A673 (cell line): Measurements from ENCODE around the gene AGAP1. TPM values are rescaled to one million over a fixed set of nuclear protein-coding genes. Genes with fewer than 3 reads are reported as not detected.

Experiments used
- BruUV-seq: library from RNA; stranded (reverse); fragments of 400-500 nt; replicated peaks from 2 replicates; lab custom pipeline; 2021; lab: Mats Ljungman, UMichigan
- CTCF ChIA-PET: fragments of 300-600 bp; sonication (Branson Sonifier 250); formaldehyde crosslinking; loops from one replicate; lab custom pipeline; 2022; ENCODE audit warnings: antibody characterized with exemption; lab: Charles Lee
- POLR2A ChIA-PET: fragments of 300-600 bp; sonication (Branson Sonifier 250); formaldehyde crosslinking; loops from one replicate; lab custom pipeline; 2022; ENCODE audit warnings: antibody characterized with exemption; ENCODE audit not compliant: low non-redundant PET; lab: Charles Lee
- DNase-seq: peaks from one replicate; pipeline ENCODE4 v3.0.0-alpha.2; 2015; ENCODE audit warnings: low spot score
- H3K27ac ChIP-seq: fragments of 200-600 bp; sonication (generic); 2 replicates; pipeline ENCODE4 v1.5.1; 2016; ENCODE audit warnings: mixed run types, low read depth, mild to moderate bottlenecking, mixed read lengths, antibody characterized with exemption, low read length; ENCODE audit not compliant: poor library complexity, severe bottlenecking
- H3K27me3 ChIP-seq: fragments of 200-600 bp; sonication (generic); replicated peaks from 2 replicates; pipeline ENCODE4 v1.6.1; 2017; ENCODE audit warnings: mixed run types, low read depth, mild to moderate bottlenecking, mixed read lengths, antibody characterized with exemption, low read length; ENCODE audit not compliant: insufficient read depth, poor library complexity
- H3K36me3 ChIP-seq: fragments of 200-600 bp; sonication (generic); 2 replicates; pipeline ENCODE4 v1.6.1; 2016; ENCODE audit warnings: mixed run types, mild to moderate bottlenecking, mixed read lengths, antibody characterized with exemption, low read length; ENCODE audit not compliant: insufficient read depth, poor library complexity, severe bottlenecking
- H3K4me1 ChIP-seq: fragments of 200-600 bp; sonication (generic); 2 replicates; pipeline ENCODE4 v1.6.1; 2017; ENCODE audit warnings: mixed run types, mild to moderate bottlenecking, mixed read lengths, antibody characterized with exemption, low read length; ENCODE audit not compliant: insufficient read depth, poor library complexity, severe bottlenecking
- H3K4me3 ChIP-seq: fragments of 200-600 bp; sonication (generic); 2 replicates; pipeline ENCODE4 v1.5.1; 2016; ENCODE audit warnings: low read depth, mixed run types, mild to moderate bottlenecking, mixed read lengths, low read length; ENCODE audit not compliant: poor library complexity, severe bottlenecking
- H3K9me3 ChIP-seq: fragments of 200-600 bp; sonication (generic); 2 replicates; pipeline ENCODE4 v1.6.1; 2016; ENCODE audit warnings: mixed run types, low read depth, mild to moderate bottlenecking, mixed read lengths, antibody characterized with exemption, low read length; ENCODE audit not compliant: poor library complexity, severe bottlenecking
- EZH2 ChIP-seq: fragments of 200-600 bp; sonication (generic); IDR thresholded peaks from 2 replicates; pipeline ENCODE4 v1.6.1; 2017; ENCODE audit warnings: borderline replicate concordance, low read depth, mild to moderate bottlenecking, mixed read lengths, antibody characterized with exemption, low read length; ENCODE audit not compliant: poor library complexity, severe bottlenecking
- intact Hi-C: fragments of 100-400 bp; cut with micrococcal nuclease; formaldehyde crosslinking; loops from one replicate; pipeline ENCODE4 v1.10.0; 2022; ENCODE audit not compliant: unreplicated experiment
- total RNA-seq: library from RNA; stranded (reverse); gene quantifications from 2 replicates; pipeline ENCODE4 v1.2.3, GENCODE V29; 2021
- TF ChIP-seq, protein P1 (sequence below): fragments of 300-800, 200-600 bp; sonication (generic); conservative IDR thresholded peaks from 2 replicates; pipeline ENCODE4 v1.5.1; 2017; ENCODE audit warnings: low read depth, mild to moderate bottlenecking, antibody characterized with exemption, low read length, moderate library complexity, mixed read lengths

The AGAP1 gene
- total RNA-seq, 1 experiment from 2014 or later: 25.3 TPM

DNA sequence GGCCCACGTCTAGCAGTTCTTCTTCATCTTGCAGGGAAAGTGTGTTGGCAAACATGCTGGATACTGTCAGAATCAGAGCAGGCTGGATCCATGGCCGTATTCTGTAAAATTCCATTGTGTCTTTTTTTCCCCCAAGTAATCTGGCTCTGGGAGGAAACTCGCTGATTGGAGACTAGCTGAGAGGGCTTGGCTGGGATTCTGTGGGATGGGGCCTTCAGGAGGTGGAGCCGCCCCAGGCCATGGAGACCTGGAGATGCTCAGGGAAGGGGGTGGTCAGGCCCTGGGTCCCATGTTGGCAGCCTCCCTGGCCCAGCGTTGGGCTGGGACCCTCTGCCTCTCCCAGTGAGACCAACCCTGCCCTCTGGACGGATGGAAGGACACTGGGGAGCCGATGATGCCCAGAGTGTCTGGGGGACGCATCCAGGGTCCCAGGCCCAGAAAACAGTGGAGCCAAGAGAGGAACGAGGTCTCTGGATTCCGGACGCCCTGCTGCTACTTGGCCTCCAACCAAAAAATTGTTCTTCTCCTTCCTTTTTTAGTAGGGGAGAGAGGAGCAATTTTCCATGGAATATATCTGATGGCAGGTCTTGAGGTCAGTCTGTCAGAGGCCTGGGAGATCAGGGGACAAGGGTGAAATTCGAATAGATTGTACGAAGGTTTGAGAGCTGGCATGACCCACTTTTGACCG is 114.5 kb downstream of the AGAP1 start:
- Histone ChIP-seq H3K9me3 (no peaks in the 10 kb centered on the region), H3K4me1 (no peaks in the 10 kb centered on the region), H3K36me3 (no peaks in the 10 kb centered on the region), H3K4me3 (no peak overlapping the region), H3K27me3 (no peaks in the 10 kb centered on the region), H3K27ac (no peak overlapping the region)
- intact Hi-C loops: no loop called here
- no peak for TF ChIP-seq EZH2
- TF ChIP-seq, protein P1, sequence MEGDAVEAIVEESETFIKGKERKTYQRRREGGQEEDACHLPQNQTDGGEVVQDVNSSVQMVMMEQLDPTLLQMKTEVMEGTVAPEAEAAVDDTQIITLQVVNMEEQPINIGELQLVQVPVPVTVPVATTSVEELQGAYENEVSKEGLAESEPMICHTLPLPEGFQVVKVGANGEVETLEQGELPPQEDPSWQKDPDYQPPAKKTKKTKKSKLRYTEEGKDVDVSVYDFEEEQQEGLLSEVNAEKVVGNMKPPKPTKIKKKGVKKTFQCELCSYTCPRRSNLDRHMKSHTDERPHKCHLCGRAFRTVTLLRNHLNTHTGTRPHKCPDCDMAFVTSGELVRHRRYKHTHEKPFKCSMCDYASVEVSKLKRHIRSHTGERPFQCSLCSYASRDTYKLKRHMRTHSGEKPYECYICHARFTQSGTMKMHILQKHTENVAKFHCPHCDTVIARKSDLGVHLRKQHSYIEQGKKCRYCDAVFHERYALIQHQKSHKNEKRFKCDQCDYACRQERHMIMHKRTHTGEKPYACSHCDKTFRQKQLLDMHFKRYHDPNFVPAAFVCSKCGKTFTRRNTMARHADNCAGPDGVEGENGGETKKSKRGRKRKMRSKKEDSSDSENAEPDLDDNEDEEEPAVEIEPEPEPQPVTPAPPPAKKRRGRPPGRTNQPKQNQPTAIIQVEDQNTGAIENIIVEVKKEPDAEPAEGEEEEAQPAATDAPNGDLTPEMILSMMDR: no peak
- DNase-seq: no peak
- no TSS peak for BruUV-seq
- ChIA-PET POLR2A (no interaction called here), CTCF (no interaction called here)

DNA sequence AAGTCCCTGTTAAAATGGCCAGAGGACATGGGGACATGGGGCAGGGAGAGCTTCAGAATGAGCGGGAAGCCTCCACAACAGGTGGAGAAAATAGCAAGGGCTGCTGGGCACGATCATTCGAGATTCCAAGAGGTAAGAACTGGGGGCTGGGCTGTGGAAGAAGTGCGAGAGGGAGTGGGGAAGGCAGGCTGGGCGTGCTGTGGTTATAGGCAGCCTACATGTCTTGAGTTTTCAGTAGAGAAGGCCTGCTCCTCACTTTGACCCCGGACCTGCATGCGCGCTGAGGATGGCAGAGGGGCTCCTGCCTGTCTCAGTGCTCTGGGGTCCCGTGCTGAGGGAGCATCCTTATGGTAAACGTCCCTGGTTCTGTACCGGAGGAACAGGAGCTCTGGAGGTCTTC is 115.5 kb downstream of the AGAP1 start:
- no peaks in the 10 kb centered on the region for H3K36me3 ChIP-seq
- DNase-seq: no peak
- H3K4me1 ChIP-seq: no peaks in the 10 kb centered on the region
- no peaks in the 10 kb centered on the region for H3K9me3 ChIP-seq
- no peak overlapping the region for H3K27ac ChIP-seq
- ChIA-PET CTCF (no interaction called here), POLR2A (no interaction called here)
- H3K27me3 ChIP-seq: no peaks in the 10 kb centered on the region
- intact Hi-C loops: no loop called here
- no TSS peak for BruUV-seq
- no peak overlapping the region for H3K4me3 ChIP-seq
- TF ChIP-seq EZH2: no peak
- TF ChIP-seq, protein P1: no peak

GRCh38 chr2:235609746-235610145 is 115.9 kb downstream of the AGAP1 start:
- H3K4me1 ChIP-seq: no peaks in the 10 kb centered on the region
- CTCF ChIA-PET: no interaction called here
- H3K27me3 ChIP-seq: no peaks in the 10 kb centered on the region
- no peak for TF ChIP-seq EZH2
- TF ChIP-seq, protein P1: no peak
- no peak for DNase-seq
- BruUV-seq: no TSS peak
- no peak overlapping the region for H3K27ac ChIP-seq
- POLR2A ChIA-PET: no interaction called here
- H3K36me3 ChIP-seq: no peaks in the 10 kb centered on the region
- H3K9me3 ChIP-seq: no peaks in the 10 kb centered on the region
- intact Hi-C loops: no loop called here
- H3K4me3 ChIP-seq: no peak overlapping the region
